ENCODE data around the gene SSNA1.

GRCh38 chr9:137173796-137174664, 14.4 kb upstream of the SSNA1 start:
- no peak for TF ChIP-seq CTCF (IDR thresholded peaks at IDR 0.05)
- TF ChIP-seq POLR2A (IDR thresholded peaks at IDR 0.05): no peak

Measured in esophagus squamous epithelium (tissue), 4 donors.